SK-N-MC (cell line): ENCODE data around the gene EXOSC1.

Experiments used
- DNase-seq: peaks from one replicate; pipeline ENCODE4 v3.0.0-alpha.2; 2011; ENCODE audit warnings: low read depth, low spot score
- H3K27ac ChIP-seq: fragments of 200-600 bp; sonication (generic); 2 replicates; pipeline ENCODE4 v1.5.1; 2016; ENCODE audit warnings: mixed run types
- H3K36me3 ChIP-seq: fragments of 200-600 bp; sonication (generic); 2 replicates; pipeline ENCODE4 v1.6.1; 2017; ENCODE audit warnings: antibody characterized with exemption, low read length, mixed read lengths; ENCODE audit not compliant: insufficient read depth
- H3K4me3 ChIP-seq: fragments of 200-600 bp; sonication (generic); 2 replicates; pipeline ENCODE4 v1.5.1; 2016
- H3K9ac ChIP-seq: fragments of 200-600 bp; sonication (generic); 2 replicates; pipeline ENCODE4 v1.8.0; 2017; ENCODE audit warnings: mixed run types, mixed read lengths; ENCODE audit not compliant: insufficient read length
- H3K9me3 ChIP-seq: fragments of 200-600 bp; sonication (generic); 2 replicates; pipeline ENCODE4 v1.6.1; 2017; ENCODE audit warnings: low read depth, mild to moderate bottlenecking, antibody characterized with exemption, low read length, moderate library complexity, mixed read lengths
- EZH2 ChIP-seq: fragments of 200-600 bp; sonication (generic); IDR thresholded peaks from one replicate; pipeline ENCODE4 v1.6.1; 2017; ENCODE audit warnings: antibody characterized with exemption
- FOXP2 ChIP-seq: optimal IDR thresholded peaks from 2 replicates; pipeline ENCODE3; 2011; ENCODE audit warnings: mild to moderate bottlenecking, moderate library complexity; ENCODE audit not compliant: insufficient read depth; ENCODE audit errors: extremely low read length, control extremely low read depth
- POLR2AphosphoS5 ChIP-seq: IDR thresholded peaks from 2 replicates; pipeline ENCODE4 v1.6.1; 2012; ENCODE audit warnings: mild to moderate bottlenecking, low read depth, low read length, borderline replicate concordance

EXOSC1 gene

DNA sequence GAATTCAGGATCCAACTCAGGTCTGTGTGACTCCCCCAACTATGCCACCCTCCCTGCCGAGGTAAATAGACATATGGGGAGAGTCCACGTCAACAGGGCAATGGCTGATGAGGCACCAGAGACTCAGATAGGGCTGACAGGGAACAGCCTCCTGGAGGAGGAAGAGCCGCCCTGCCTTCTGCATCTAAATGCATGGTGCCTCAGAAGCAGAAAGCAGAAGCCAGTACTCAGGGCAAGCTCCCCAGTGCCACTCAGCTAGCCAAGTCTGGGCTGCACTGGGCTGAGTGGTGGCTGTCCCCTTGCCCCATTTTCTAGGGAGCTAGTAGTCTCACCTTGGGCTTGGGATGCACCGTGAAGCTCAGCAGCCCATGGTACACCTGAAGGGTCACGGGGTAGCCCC, 55.7 kb downstream of the EXOSC1 start:
- H3K9me3 ChIP-seq: no peaks in the 10 kb centered on the region
- H3K4me3 ChIP-seq: no peak overlapping the region
- no peak overlapping the region for H3K9ac ChIP-seq
- peaks cover 9% of the 10 kb centered on the region; the same call in 1 of the 2 replicates for H3K36me3 ChIP-seq
- no peak for DNase-seq
- no peak for TF ChIP-seq EZH2
- H3K27ac ChIP-seq: no peak overlapping the region

DNA sequence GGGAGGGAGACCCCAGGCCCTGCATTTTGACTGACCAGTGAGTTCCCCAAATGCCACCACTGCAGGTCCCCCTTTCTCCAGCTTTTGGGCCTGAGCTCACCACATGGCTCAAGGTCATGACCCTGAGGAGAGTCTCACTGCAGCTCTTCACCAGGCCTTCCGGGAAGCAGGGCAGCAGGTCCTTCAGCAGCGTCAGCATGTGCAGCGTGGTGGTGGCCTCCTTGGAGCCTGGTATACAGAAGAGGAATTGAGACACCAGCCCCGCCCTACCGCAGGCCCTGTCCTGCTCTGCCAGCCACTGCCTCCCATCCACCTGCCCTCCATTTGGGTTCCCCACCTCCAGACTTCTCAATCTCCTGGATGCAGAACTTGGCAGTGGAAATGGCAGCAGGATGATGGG, 57.7 kb downstream of the EXOSC1 start:
- DNase-seq: no peak
- Histone ChIP-seq H3K9me3 (no peaks in the 10 kb centered on the region), H3K36me3 (peaks cover 9% of the 10 kb centered on the region; the same call in 1 of the 2 replicates), H3K27ac (no peak overlapping the region), H3K4me3 (no peak overlapping the region), H3K9ac (no peak overlapping the region)
- TF ChIP-seq EZH2: no peak
- no peak for TF ChIP-seq POLR2AphosphoS5
- TF ChIP-seq FOXP2: no peak
